ENCODE results near the gene TTC9C. TPM values are rescaled to one million over a fixed set of nuclear protein-coding genes. Genes with fewer than 3 reads are reported as not detected.

TTC9C gene
- total RNA-seq, 1 donor from 2014 or later, result 44.7 TPM

DNA sequence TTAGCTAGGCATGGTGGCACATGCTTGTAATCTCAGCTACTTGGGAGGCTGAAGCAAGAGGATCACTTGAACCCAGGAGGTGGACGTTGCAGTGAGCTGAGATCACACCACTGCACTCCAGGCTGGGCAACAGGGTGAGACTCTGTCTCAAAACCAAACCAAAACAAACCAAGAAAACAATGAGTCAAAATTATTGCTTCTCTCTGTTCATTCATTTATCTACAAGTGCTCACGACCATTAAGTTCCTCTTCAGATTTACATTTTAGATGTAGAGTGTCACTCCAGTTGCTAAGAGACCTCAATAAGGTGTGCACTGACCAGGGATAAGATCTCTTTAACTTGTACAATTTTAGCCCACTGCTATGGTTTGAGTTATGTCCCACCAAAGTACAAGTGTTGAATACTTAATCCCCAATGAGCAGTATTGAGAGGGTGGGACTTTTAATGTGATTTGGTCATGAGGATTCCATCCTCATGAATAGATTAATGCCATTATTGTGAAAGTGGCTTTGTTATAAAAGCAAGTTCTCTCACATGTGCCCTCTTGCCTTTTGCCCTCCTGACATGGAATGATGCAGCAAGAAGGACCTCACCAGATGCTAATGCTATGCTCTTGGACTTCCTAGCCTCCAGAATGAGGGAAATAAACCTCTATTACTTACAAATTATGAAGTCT lies 8.8 kb upstream of the TTC9C start:
- DNase-seq (ENCODE audit: low read depth, low spot score), result no peak
- Mint-ChIP-seq H3K27me3 (ENCODE audit: low read depth) (no peaks in the 10 kb centered on the region), H3K4me3 (peak overlapping the region; percentile 42), H3K36me3 (ENCODE audit: low read depth) (peaks cover 55% of the 10 kb centered on the region), H3K9me3 (no peaks in the 10 kb centered on the region), H3K4me1 (peaks cover 27% of the 10 kb centered on the region), H3K27ac (ENCODE audit: unreplicated experiment) (no peak overlapping the region)
- TF ChIP-seq, protein P1, sequence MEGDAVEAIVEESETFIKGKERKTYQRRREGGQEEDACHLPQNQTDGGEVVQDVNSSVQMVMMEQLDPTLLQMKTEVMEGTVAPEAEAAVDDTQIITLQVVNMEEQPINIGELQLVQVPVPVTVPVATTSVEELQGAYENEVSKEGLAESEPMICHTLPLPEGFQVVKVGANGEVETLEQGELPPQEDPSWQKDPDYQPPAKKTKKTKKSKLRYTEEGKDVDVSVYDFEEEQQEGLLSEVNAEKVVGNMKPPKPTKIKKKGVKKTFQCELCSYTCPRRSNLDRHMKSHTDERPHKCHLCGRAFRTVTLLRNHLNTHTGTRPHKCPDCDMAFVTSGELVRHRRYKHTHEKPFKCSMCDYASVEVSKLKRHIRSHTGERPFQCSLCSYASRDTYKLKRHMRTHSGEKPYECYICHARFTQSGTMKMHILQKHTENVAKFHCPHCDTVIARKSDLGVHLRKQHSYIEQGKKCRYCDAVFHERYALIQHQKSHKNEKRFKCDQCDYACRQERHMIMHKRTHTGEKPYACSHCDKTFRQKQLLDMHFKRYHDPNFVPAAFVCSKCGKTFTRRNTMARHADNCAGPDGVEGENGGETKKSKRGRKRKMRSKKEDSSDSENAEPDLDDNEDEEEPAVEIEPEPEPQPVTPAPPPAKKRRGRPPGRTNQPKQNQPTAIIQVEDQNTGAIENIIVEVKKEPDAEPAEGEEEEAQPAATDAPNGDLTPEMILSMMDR (conservative IDR thresholded peaks at IDR 0.05), result no peak

DNA sequence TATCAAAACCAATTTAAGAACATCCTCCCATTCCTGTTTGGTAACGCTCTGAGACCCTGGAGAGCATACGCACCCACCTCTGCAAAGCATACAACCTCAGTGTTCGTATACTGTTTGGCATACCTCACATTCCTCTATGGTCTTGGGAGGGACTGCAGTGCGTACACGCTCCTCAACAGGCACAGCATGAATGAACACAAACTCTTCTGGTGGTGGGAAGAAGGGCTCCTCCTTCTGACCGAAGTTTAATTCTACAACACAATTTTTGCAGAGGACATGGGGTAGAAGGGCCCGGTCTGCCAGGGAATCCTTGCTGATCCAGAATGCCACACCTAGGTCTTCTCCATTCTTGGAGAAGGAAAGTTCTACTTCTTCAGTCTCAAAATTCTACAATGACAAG lies 6.3 kb upstream of the TTC9C start:
- Mint-ChIP-seq H3K9me3 (no peaks in the 10 kb centered on the region), H3K36me3 (ENCODE audit: low read depth) (peaks cover 50% of the 10 kb centered on the region), H3K4me3 (peak overlapping the region; percentile 75), H3K27me3 (ENCODE audit: low read depth) (no peaks in the 10 kb centered on the region), H3K27ac (ENCODE audit: unreplicated experiment) (no peak overlapping the region), H3K4me1 (peaks cover 45% of the 10 kb centered on the region)
- DNase-seq (ENCODE audit: low read depth, low spot score), result no peak
- TF ChIP-seq, protein P1 (conservative IDR thresholded peaks at IDR 0.05), result no peak

DNA sequence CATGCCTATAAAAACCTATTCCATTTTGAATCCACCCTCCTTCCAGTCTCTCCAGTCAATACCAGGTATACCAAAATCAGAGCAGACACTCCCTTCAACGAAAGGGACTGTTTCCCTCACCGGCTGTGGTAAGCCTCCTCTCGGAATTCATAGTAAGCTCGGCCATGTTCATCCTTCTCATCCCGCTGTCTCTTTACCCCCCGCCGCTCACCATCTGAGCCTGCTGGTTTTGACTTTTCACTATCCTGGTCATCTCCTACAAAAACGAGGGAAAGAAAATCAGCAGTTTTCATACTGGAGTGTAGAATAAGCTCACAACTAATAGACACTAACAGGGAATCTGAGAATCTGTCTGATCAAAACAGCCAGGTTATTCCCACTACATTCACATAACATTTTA lies 4.1 kb upstream of the TTC9C start:
- Mint-ChIP-seq H3K27ac (ENCODE audit: unreplicated experiment) (peak overlapping the region; percentile 45), H3K27me3 (ENCODE audit: low read depth) (no peaks in the 10 kb centered on the region)

DNA sequence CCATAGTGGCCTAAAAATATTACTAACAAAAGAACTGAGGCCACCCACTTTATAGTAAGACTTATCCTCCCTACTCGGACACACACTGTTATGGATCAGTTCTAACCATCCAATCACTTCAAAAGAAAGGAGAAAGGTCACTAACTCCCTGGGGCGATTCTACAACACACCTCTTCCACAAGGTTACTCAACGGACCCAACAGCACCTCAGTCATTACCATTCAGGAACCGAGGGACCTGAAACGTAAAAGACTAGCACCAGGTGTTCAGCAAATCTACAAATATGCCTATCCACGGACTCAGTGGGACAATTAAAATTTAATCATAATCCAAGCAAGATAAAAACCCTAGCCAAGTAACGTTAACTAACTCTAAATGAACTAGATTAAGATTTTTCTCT lies 2.6 kb upstream of the TTC9C start:
- Mint-ChIP-seq H3K9me3 (no peaks in the 10 kb centered on the region), H3K4me3 (peak overlapping the region; percentile 95), H3K27me3 (ENCODE audit: low read depth) (no peaks in the 10 kb centered on the region), H3K4me1 (peaks cover 54% of the 10 kb centered on the region), H3K27ac (ENCODE audit: unreplicated experiment) (peak overlapping the region; percentile 97), H3K36me3 (ENCODE audit: low read depth) (peaks cover 33% of the 10 kb centered on the region)
- no peak for DNase-seq (ENCODE audit: low read depth, low spot score)
- TF ChIP-seq, protein P1 (conservative IDR thresholded peaks at IDR 0.05), result no peak

More for the DNA sequence above, 4.1 kb upstream of the TTC9C start:
- H3K4me3 Mint-ChIP-seq, result peak overlapping the region; percentile 95
- no peak for DNase-seq (ENCODE audit: low read depth, low spot score)
- H3K9me3 Mint-ChIP-seq, result no peaks in the 10 kb centered on the region
- peaks cover 54% of the 10 kb centered on the region for H3K4me1 Mint-ChIP-seq
- H3K36me3 Mint-ChIP-seq (ENCODE audit: low read depth), result peaks cover 43% of the 10 kb centered on the region
- TF ChIP-seq, protein P1 (conservative IDR thresholded peaks at IDR 0.05), result no peak

DNA sequence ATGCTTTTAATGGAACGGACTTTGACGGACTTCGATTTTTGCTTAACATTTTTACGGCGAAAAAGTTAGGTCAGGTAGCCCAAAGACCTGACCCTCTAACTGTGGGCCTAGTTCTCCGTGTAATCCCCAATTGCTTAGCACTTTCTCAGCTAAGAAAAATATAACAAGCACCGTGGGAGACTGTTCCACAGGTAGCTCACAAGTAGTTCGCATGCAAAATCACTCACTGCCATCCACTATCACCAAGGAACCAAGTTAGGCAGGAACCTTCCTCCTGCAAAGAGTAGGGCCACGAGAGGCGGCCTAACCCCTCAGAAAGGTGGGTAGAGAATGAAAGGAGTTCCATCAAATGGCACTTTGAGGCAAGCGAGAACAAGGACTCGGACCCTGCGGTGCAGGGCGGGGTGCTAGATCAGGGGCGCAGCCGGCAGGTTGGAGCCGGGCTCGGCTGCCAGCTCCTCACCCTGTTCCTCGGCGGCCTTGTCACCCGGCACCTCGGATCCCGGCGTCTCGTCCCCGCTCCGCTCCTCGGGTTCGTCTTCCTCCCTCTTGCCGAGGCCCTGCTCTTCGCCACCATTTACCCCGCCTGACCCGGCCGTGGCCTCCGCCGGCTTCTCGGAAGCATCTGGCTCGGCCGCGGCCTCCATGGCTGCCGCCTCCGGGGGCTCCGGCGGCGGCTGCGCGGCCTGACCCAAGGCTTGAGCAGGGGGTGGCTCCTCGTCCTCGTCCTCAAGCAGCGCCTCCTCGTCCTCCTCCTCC lies 2.0 kb upstream of the TTC9C start:
- peaks cover 50% of the 10 kb centered on the region for H3K4me1 Mint-ChIP-seq
- peak overlapping the region; percentile 97 for H3K27ac Mint-ChIP-seq (ENCODE audit: unreplicated experiment)
- H3K4me3 Mint-ChIP-seq, result peak overlapping the region; percentile 95
- no peak for DNase-seq (ENCODE audit: low read depth, low spot score)
- TF ChIP-seq, protein P1 (conservative IDR thresholded peaks at IDR 0.05), result no peak
- H3K9me3 Mint-ChIP-seq, result no peaks in the 10 kb centered on the region
- H3K36me3 Mint-ChIP-seq (ENCODE audit: low read depth), result peaks cover 28% of the 10 kb centered on the region
- no peaks in the 10 kb centered on the region for H3K27me3 Mint-ChIP-seq (ENCODE audit: low read depth)

Data from neural crest cell (in vitro differentiated cells).